GM12878 (cell line): Measurements from ENCODE around the gene SSH3. TPM values are rescaled to one million over a fixed set of nuclear protein-coding genes. Genes with fewer than 3 reads are reported as not detected.

ENCODE experiments used
- BACH1 ChIP-seq: fragments of 450-650 bp; IDR thresholded peaks from 2 replicates; pipeline ENCODE4 v1.6.1; 2017; ENCODE audit warnings: mild to moderate bottlenecking, borderline replicate concordance
- BMI1 ChIP-seq: fragments of 450-650 bp; IDR thresholded peaks from 2 replicates; pipeline ENCODE4 v1.6.1; 2016; ENCODE audit warnings: mild to moderate bottlenecking, moderate library complexity, borderline replicate concordance
- CBFB ChIP-seq: IDR thresholded peaks from 2 replicates; pipeline ENCODE4 v1.6.1; 2016; ENCODE audit warnings: antibody characterized with exemption, low read depth
- CBX5 ChIP-seq: sonication (generic); IDR thresholded peaks from 2 replicates; pipeline ENCODE4 v1.6.1; 2016; ENCODE audit warnings: low read depth, moderate library complexity, mild to moderate bottlenecking, inconsistent platforms
- CHD4 ChIP-seq: fragments of 200-600 bp; sonication (generic); IDR thresholded peaks from 2 replicates; pipeline ENCODE4 v1.6.1; 2016; ENCODE audit warnings: mild to moderate bottlenecking
- CREB1 ChIP-seq: IDR thresholded peaks from 2 replicates; pipeline ENCODE4 v1.6.1; 2012; ENCODE audit warnings: low read depth, mild to moderate bottlenecking, inconsistent platforms
- FOS ChIP-seq: IDR thresholded peaks from 3 replicates; pipeline ENCODE4 v1.6.1; 2011; ENCODE audit warnings: borderline replicate concordance; ENCODE audit not compliant: insufficient read length; ENCODE audit errors: extremely low read depth
- GATAD2B ChIP-seq: fragments of 450-650 bp; conservative IDR thresholded peaks from 2 replicates; pipeline ENCODE4 v1.6.1; 2017; ENCODE audit warnings: low read depth, mild to moderate bottlenecking, moderate library complexity
- KLF5 ChIP-seq: fragments of 450-650 bp; IDR thresholded peaks from 2 replicates; pipeline ENCODE4 v1.6.1; 2014; ENCODE audit warnings: mild to moderate bottlenecking; ENCODE audit not compliant: partially characterized antibody
- MEF2A ChIP-seq: IDR thresholded peaks from 2 replicates; pipeline ENCODE4 v1.6.1; 2011; ENCODE audit warnings: low read depth, mild to moderate bottlenecking, low read length, moderate library complexity; ENCODE audit not compliant: insufficient read depth
- MXI1 ChIP-seq: fragments of 150-350 bp; IDR thresholded peaks from 2 replicates; pipeline ENCODE4 v1.6.1; 2011; ENCODE audit warnings: low read depth, mild to moderate bottlenecking, inconsistent platforms, low read length, improper control_type of control experiment
- NBN ChIP-seq: fragments of 450-650 bp; IDR thresholded peaks from 2 replicates; pipeline ENCODE4 v1.6.1; 2016
- POLR2AphosphoS5 ChIP-seq: IDR thresholded peaks from 2 replicates; pipeline ENCODE4 v1.6.1; 2011; ENCODE audit warnings: mild to moderate bottlenecking, low read length, inconsistent platforms
- RAD51 ChIP-seq: fragments of 450-650 bp; IDR thresholded peaks from 2 replicates; pipeline ENCODE4 v1.6.1; 2016; ENCODE audit warnings: moderate library complexity, mild to moderate bottlenecking, inconsistent platforms
- SMAD1 ChIP-seq: fragments of 450-650 bp; IDR thresholded peaks from 2 replicates; pipeline ENCODE4 v1.6.1; 2018; ENCODE audit warnings: mild to moderate bottlenecking, low read depth; ENCODE audit not compliant: partially characterized antibody
- WRNIP1 ChIP-seq: IDR thresholded peaks from 2 replicates; pipeline ENCODE4 v1.6.1; 2011; ENCODE audit warnings: low read depth, low read length, improper control_type of control experiment, borderline replicate concordance
- YY1 ChIP-seq: IDR thresholded peaks from 2 replicates; pipeline ENCODE4 v1.6.1; 2011; ENCODE audit warnings: low read depth, mild to moderate bottlenecking, low read length
- ZNF622 ChIP-seq: fragments of 450-650 bp; IDR thresholded peaks from 2 replicates; pipeline ENCODE4 v1.6.1; 2017; ENCODE audit warnings: mild to moderate bottlenecking, inconsistent platforms
- polyA plus RNA-seq, 11 experiments: library from polyadenylated mRNA; depleted of rRNA in 4 of 11; unstranded in 6 of 11; stranded (reverse) in 5 of 11; fragments of >200 nt; fragmentation: Nextera tagmentation in 4 of 11; fragmentation: Illumina TruSeq in 1 of 11; extraction: Ambion mirVana in 4 of 11; extraction: Trizol in 1 of 11; gene quantifications; 1 replicate in 1 of 11; 2 replicates in 10 of 11; pipeline versions ENCODE4 v1.2.1 to v1.2.3, GENCODE V29; 2011 to 2016; ENCODE audit warnings: inconsistent platforms in 2 of 11, missing spikeins in 2 of 11, low read depth in 1 of 11
- total RNA-seq, 4 experiments: library from RNA; depleted of rRNA in 3 of 4; stranded (reverse); fragments of >200 nt in 3 of 4; fragmentation: Illumina TruSeq in 1 of 4; extraction: Trizol in 1 of 4; gene quantifications; 2 replicates each; pipeline versions ENCODE4 v1.2.1 to v1.2.3, GENCODE V29; 2013 to 2021
- TF ChIP-seq, protein P1 (sequence below): IDR thresholded peaks from 2 replicates; pipeline ENCODE4 v1.6.1; 2012; ENCODE audit warnings: mild to moderate bottlenecking, low read depth, low read length
- TF ChIP-seq, protein P2 (sequence below): IDR thresholded peaks from 2 replicates; pipeline ENCODE4 v1.6.1; 2012; ENCODE audit warnings: low read depth, low read length, improper control_type of control experiment
- TF ChIP-seq, protein P3 (sequence below): IDR thresholded peaks from 2 replicates; pipeline ENCODE4 v1.6.1; 2011; ENCODE audit warnings: low read depth, mild to moderate bottlenecking, low read length, moderate library complexity, borderline replicate concordance; ENCODE audit errors: extremely low read depth
- TF ChIP-seq, protein P4 (sequence below): fragments of 450-650 bp; IDR thresholded peaks from 2 replicates; pipeline ENCODE4 v1.6.1; 2017; ENCODE audit warnings: mild to moderate bottlenecking, moderate library complexity

The SSH3 gene
- total and polyA plus RNA-seq, 10 of the 15 experiments (the other 5 are each of a cell fraction or from before 2014, with no cell fraction given): 0.05 to 0.83 (median 0.28) TPM; not detected in 3

DNA sequence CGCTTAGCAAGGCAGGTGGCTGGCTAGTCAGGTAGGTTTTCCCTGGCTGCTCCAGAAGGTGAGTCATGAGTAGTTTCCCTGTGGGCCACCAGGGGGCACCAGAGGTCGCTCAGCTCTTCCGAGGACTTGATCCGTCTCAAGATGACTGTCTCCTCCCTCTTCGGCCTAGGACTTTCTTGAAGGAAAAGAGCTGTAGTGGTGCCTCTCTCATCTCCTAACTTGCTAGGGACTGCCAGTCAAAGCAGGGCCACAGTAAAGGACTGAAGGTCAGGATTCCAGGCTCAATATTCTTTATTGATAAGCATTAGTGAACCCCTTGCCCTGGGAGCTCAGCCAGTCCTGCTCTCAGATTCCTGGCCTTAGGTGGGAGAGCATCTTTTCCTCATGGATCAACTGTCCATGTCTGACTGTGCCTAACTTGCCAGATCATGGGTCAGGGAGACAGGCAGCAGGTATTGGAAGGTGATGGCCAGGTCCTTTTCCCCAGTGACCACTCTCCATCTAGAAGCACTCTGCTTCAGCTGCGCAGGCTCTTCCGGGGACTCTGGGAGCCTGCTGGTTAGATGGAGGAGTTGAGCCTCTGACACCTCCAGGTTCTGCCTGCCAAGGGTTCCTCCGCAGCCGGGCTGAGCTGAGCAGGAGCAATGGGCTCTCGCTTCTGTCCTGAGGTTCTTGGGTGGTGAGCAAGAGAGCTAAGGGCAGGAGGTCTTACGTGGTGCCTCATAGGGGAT, 48.1 kb downstream of the SSH3 start (continued):
- TF ChIP-seq GATAD2B: no peak
- 0 out of 2 replicates have a peak, but pooled peaks have one; percentile 4 for TF ChIP-seq MEF2A
- no peak for TF ChIP-seq CBX5
- TF ChIP-seq, protein P1, sequence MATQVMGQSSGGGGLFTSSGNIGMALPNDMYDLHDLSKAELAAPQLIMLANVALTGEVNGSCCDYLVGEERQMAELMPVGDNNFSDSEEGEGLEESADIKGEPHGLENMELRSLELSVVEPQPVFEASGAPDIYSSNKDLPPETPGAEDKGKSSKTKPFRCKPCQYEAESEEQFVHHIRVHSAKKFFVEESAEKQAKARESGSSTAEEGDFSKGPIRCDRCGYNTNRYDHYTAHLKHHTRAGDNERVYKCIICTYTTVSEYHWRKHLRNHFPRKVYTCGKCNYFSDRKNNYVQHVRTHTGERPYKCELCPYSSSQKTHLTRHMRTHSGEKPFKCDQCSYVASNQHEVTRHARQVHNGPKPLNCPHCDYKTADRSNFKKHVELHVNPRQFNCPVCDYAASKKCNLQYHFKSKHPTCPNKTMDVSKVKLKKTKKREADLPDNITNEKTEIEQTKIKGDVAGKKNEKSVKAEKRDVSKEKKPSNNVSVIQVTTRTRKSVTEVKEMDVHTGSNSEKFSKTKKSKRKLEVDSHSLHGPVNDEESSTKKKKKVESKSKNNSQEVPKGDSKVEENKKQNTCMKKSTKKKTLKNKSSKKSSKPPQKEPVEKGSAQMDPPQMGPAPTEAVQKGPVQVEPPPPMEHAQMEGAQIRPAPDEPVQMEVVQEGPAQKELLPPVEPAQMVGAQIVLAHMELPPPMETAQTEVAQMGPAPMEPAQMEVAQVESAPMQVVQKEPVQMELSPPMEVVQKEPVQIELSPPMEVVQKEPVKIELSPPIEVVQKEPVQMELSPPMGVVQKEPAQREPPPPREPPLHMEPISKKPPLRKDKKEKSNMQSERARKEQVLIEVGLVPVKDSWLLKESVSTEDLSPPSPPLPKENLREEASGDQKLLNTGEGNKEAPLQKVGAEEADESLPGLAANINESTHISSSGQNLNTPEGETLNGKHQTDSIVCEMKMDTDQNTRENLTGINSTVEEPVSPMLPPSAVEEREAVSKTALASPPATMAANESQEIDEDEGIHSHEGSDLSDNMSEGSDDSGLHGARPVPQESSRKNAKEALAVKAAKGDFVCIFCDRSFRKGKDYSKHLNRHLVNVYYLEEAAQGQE: no peak
- TF ChIP-seq POLR2AphosphoS5: no peak
- peak; percentile 41; the same call in 1 of the 2 replicates for TF ChIP-seq NBN
- TF ChIP-seq, protein P2, sequence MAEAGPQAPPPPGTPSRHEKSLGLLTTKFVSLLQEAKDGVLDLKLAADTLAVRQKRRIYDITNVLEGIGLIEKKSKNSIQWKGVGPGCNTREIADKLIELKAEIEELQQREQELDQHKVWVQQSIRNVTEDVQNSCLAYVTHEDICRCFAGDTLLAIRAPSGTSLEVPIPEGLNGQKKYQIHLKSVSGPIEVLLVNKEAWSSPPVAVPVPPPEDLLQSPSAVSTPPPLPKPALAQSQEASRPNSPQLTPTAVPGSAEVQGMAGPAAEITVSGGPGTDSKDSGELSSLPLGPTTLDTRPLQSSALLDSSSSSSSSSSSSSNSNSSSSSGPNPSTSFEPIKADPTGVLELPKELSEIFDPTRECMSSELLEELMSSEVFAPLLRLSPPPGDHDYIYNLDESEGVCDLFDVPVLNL: no peak
- TF ChIP-seq, protein P3, sequence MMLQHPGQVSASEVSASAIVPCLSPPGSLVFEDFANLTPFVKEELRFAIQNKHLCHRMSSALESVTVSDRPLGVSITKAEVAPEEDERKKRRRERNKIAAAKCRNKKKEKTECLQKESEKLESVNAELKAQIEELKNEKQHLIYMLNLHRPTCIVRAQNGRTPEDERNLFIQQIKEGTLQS: no peak
- no peak for TF ChIP-seq BMI1
- TF ChIP-seq, protein P4, sequence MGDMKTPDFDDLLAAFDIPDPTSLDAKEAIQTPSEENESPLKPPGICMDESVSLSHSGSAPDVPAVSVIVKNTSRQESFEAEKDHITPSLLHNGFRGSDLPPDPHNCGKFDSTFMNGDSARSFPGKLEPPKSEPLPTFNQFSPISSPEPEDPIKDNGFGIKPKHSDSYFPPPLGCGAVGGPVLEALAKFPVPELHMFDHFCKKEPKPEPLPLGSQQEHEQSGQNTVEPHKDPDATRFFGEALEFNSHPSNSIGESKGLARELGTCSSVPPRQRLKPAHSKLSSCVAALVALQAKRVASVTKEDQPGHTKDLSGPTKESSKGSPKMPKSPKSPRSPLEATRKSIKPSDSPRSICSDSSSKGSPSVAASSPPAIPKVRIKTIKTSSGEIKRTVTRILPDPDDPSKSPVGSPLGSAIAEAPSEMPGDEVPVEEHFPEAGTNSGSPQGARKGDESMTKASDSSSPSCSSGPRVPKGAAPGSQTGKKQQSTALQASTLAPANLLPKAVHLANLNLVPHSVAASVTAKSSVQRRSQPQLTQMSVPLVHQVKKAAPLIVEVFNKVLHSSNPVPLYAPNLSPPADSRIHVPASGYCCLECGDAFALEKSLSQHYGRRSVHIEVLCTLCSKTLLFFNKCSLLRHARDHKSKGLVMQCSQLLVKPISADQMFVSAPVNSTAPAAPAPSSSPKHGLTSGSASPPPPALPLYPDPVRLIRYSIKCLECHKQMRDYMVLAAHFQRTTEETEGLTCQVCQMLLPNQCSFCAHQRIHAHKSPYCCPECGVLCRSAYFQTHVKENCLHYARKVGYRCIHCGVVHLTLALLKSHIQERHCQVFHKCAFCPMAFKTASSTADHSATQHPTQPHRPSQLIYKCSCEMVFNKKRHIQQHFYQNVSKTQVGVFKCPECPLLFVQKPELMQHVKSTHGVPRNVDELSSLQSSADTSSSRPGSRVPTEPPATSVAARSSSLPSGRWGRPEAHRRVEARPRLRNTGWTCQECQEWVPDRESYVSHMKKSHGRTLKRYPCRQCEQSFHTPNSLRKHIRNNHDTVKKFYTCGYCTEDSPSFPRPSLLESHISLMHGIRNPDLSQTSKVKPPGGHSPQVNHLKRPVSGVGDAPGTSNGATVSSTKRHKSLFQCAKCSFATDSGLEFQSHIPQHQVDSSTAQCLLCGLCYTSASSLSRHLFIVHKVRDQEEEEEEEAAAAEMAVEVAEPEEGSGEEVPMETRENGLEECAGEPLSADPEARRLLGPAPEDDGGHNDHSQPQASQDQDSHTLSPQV: peak; percentile 12; the same call in 1 of the 2 replicates
- no peak for TF ChIP-seq CHD4
- no peak for TF ChIP-seq ZNF622
- no peak for TF ChIP-seq SMAD1
- TF ChIP-seq FOS: no peak
- no peak for TF ChIP-seq KLF5
- TF ChIP-seq CBFB: no peak
- no peak for TF ChIP-seq CREB1
- TF ChIP-seq YY1: peak; percentile 73
- TF ChIP-seq WRNIP1: no peak
- no peak for TF ChIP-seq RAD51
- no peak for TF ChIP-seq MXI1
- TF ChIP-seq BACH1: no peak
